ENCODE measurements around the gene GCA.

DNA sequence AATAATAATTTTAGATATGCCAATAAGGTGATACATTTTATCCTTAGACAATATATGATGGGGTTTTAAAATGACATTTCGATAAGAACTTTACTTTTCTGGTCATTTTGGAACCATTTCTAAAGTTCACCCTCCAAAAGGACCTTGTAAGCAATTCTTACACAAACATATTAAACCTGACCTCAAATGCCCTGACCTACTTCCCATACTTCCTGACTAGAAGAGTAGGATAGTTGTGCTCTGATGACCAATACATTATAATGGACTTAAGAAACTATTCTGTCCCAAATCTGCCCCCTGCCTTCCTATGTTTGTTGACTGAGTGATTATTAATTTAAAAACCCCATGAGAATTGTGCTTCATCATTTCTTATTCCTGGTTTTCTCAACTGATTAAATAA is 24.6 kb downstream of the GCA start:
- TF ChIP-seq, protein P1, sequence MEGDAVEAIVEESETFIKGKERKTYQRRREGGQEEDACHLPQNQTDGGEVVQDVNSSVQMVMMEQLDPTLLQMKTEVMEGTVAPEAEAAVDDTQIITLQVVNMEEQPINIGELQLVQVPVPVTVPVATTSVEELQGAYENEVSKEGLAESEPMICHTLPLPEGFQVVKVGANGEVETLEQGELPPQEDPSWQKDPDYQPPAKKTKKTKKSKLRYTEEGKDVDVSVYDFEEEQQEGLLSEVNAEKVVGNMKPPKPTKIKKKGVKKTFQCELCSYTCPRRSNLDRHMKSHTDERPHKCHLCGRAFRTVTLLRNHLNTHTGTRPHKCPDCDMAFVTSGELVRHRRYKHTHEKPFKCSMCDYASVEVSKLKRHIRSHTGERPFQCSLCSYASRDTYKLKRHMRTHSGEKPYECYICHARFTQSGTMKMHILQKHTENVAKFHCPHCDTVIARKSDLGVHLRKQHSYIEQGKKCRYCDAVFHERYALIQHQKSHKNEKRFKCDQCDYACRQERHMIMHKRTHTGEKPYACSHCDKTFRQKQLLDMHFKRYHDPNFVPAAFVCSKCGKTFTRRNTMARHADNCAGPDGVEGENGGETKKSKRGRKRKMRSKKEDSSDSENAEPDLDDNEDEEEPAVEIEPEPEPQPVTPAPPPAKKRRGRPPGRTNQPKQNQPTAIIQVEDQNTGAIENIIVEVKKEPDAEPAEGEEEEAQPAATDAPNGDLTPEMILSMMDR (IDR thresholded peaks at IDR 0.05; ENCODE audit: insufficient read depth, low read length, poor library complexity, severe bottlenecking), result no peak
- TF ChIP-seq EZH2phosphoT487 (conservative IDR thresholded peaks at IDR 0.05; ENCODE audit: low read length), result no peak

All from SU-DHL-6 (cell line).